ENCODE measurements around the gene SDK2.

GRCh38 chr17:73628642-73629552, 15.3 kb downstream of the SDK2 start:
- TF ChIP-seq CTCF (IDR thresholded peaks at IDR 0.05; ENCODE audit: low read length) (no peak), EZH2 (optimal IDR thresholded peaks at IDR 0.05; ENCODE audit: low read depth, low read length) (no peak), EZH2phosphoT487 (IDR thresholded peaks at IDR 0.05; ENCODE audit: low read length) (no peak)

All from MM.1S (cell line).